ENCODE measurements around the gene PDZK1IP1.

Gene PDZK1IP1

GRCh38 chr1:47189844-47190508 is at the start of gene PDZK1IP1:
TSS of gene PDZK1IP1 (minus strand) at chr1:47190036. CDS start at chr1:47189932, 104 bp downstream.
- no peak for DNase-seq (ENCODE audit: low read depth)

GRCh38 chr1:47238935-47239592 is 49.2 kb upstream of the PDZK1IP1 start:
- no peak for DNase-seq (ENCODE audit: low read depth)

GRCh38 chr1:47235806-47236205 is 46.0 kb upstream of the PDZK1IP1 start:
- no peak for DNase-seq (ENCODE audit: low read depth)

GRCh38 chr1:47235241-47235681 is 45.4 kb upstream of the PDZK1IP1 start:
- DNase-seq (ENCODE audit: low read depth): no peak

GRCh38 chr1:47233186-47233585 is 43.4 kb upstream of the PDZK1IP1 start:
- no peak for DNase-seq (ENCODE audit: low read depth)

- DNase-seq (ENCODE audit: low read depth): no peak
Observed at GRCh38 chr1:47232187-47232874, 42.5 kb upstream of the PDZK1IP1 start, which contains the start of gene TAL1. TSS of gene TAL1 (minus strand) at chr1:47232225. CDS start at chr1:47225888, 6,337 bp downstream.

GRCh38 chr1:47231301-47232186 is 41.7 kb upstream of the PDZK1IP1 start:
- no peak for DNase-seq (ENCODE audit: low read depth)

- no peak for DNase-seq (ENCODE audit: low read depth)
Observed at GRCh38 chr1:47230692-47231300, 41.0 kb upstream of the PDZK1IP1 start.

GRCh38 chr1:47229886-47230691 is 40.3 kb upstream of the PDZK1IP1 start:
- DNase-seq (ENCODE audit: low read depth): no peak

GRCh38 chr1:47229031-47229885 is 39.4 kb upstream of the PDZK1IP1 start:
- no peak for DNase-seq (ENCODE audit: low read depth)

- no peak for DNase-seq (ENCODE audit: low read depth)
Observed at GRCh38 chr1:47228644-47229030, 38.8 kb upstream of the PDZK1IP1 start.

- DNase-seq (ENCODE audit: low read depth): no peak
Observed at GRCh38 chr1:47227341-47228232, 37.8 kb upstream of the PDZK1IP1 start.

- no peak for DNase-seq (ENCODE audit: low read depth)
Observed at GRCh38 chr1:47226839-47227215, 37.0 kb upstream of the PDZK1IP1 start.

- DNase-seq (ENCODE audit: low read depth): no peak
Observed at GRCh38 chr1:47226121-47226838, 36.4 kb upstream of the PDZK1IP1 start.

- no peak for DNase-seq (ENCODE audit: low read depth)
Observed at GRCh38 chr1:47225430-47226100, 35.7 kb upstream of the PDZK1IP1 start.

GRCh38 chr1:47224676-47225399 is 35.0 kb upstream of the PDZK1IP1 start:
- no peak for DNase-seq (ENCODE audit: low read depth)
